Neural progenitor cell (in vitro differentiated cells): ENCODE results near the gene C4orf50. TPM values are rescaled to one million over a fixed set of nuclear protein-coding genes. Genes with fewer than 3 reads are reported as not detected.
A peak's percentile ranks its signal among the peaks of the same experiment; 100 is the strongest.

Experiments
- DNase-seq: peaks from one replicate; pipeline ENCODE4 v3.0.0-alpha.2; 2016; ENCODE audit warnings: low spot score
- H2AFZ ChIP-seq: fragments of 200-600 bp; sonication (generic); replicated peaks from 2 replicates; pipeline ENCODE4 v1.6.1; 2016; ENCODE audit warnings: antibody characterized with exemption
- H3F3A ChIP-seq: fragments of 200-600 bp; sonication (generic); 2 replicates; pipeline ENCODE4 v1.6.1; 2016; ENCODE audit warnings: antibody characterized with exemption, low read depth
- H3K27ac ChIP-seq: fragments of 200-600 bp; sonication (generic); 2 replicates; pipeline ENCODE4 v1.5.1; 2016; ENCODE audit warnings: mild to moderate bottlenecking
- H3K27me3 ChIP-seq: fragments of 200-600 bp; sonication (generic); 2 replicates; pipeline ENCODE4 v1.6.1; 2016; ENCODE audit warnings: mild to moderate bottlenecking, moderate library complexity
- H3K36me3 ChIP-seq: fragments of 200-600 bp; sonication (generic); 2 replicates; pipeline ENCODE4 v1.5.1; 2016
- H3K4me1 ChIP-seq: fragments of 200-600 bp; sonication (generic); 2 replicates; pipeline ENCODE4 v1.6.1; 2016; ENCODE audit warnings: mixed run types
- H3K4me2 ChIP-seq: fragments of 200-600 bp; sonication (generic); 2 replicates; pipeline ENCODE4 v1.6.1; 2016
- H3K4me3 ChIP-seq: fragments of 200-600 bp; sonication (generic); 2 replicates; pipeline ENCODE4 v1.5.1; 2016
- H3K79me2 ChIP-seq: fragments of 200-600 bp; sonication (generic); 2 replicates; pipeline ENCODE4 v1.6.1; 2016; ENCODE audit warnings: low read depth
- H3K9ac ChIP-seq: fragments of 200-600 bp; sonication (generic); 2 replicates; pipeline ENCODE4 v1.6.1; 2016
- H3K9me3 ChIP-seq: fragments of 200-600 bp; sonication (generic); 2 replicates; pipeline ENCODE4 v1.5.1; 2016; ENCODE audit warnings: low read depth
- H4K20me1 ChIP-seq: fragments of 200-600 bp; sonication (generic); 2 replicates; pipeline ENCODE4 v1.6.1; 2016; ENCODE audit warnings: low read depth
- H3K27ac Mint-ChIP-seq: 3 replicates; pipeline ENCODE4 v1.8.0; 2021; ENCODE audit warnings: mixed read lengths
- H3K27me3 Mint-ChIP-seq: 2 replicates; pipeline ENCODE4 v1.8.0; 2022; ENCODE audit warnings: low read depth, mild to moderate bottlenecking, inconsistent platforms, moderate library complexity, mixed read lengths; ENCODE audit not compliant: insufficient read depth
- H3K36me3 Mint-ChIP-seq: 3 replicates; pipeline ENCODE4 v1.8.0; 2021; ENCODE audit warnings: mixed read lengths
- H3K4me1 Mint-ChIP-seq: 3 replicates; pipeline ENCODE4 v1.8.0; 2021; ENCODE audit warnings: mixed read lengths
- H3K4me3 Mint-ChIP-seq: 3 replicates; pipeline ENCODE4 v1.8.0; 2021; ENCODE audit warnings: mild to moderate bottlenecking, moderate library complexity, mixed read lengths
- H3K9me3 Mint-ChIP-seq: 3 replicates; pipeline ENCODE4 v1.8.0; 2020; ENCODE audit warnings: mixed read lengths
- CTCF ChIP-seq: fragments of 200-600 bp; sonication (generic); IDR thresholded peaks from 2 replicates; pipeline ENCODE4 v1.5.1; 2017; ENCODE audit warnings: antibody characterized with exemption, mild to moderate bottlenecking
- EZH2 ChIP-seq: fragments of 200-600 bp; sonication (generic); IDR thresholded peaks from 2 replicates; pipeline ENCODE4 v1.6.1; 2017; ENCODE audit warnings: antibody characterized with exemption, mild to moderate bottlenecking, moderate library complexity
- EZH2phosphoT487 ChIP-seq: fragments of 200-600 bp; sonication (generic); IDR thresholded peaks from 2 replicates; pipeline ENCODE4 v1.6.1; 2017; ENCODE audit warnings: antibody characterized with exemption
- total RNA-seq: library from RNA; depleted of rRNA; stranded (reverse); fragments of >200 nt; gene quantifications from 2 replicates; pipeline ENCODE4 v1.2.3, GENCODE V29; 2015; ENCODE audit warnings: low replicate concordance

Gene C4orf50
- total RNA-seq, 1 donor from 2014 or later: 0.32 TPM

DNA sequence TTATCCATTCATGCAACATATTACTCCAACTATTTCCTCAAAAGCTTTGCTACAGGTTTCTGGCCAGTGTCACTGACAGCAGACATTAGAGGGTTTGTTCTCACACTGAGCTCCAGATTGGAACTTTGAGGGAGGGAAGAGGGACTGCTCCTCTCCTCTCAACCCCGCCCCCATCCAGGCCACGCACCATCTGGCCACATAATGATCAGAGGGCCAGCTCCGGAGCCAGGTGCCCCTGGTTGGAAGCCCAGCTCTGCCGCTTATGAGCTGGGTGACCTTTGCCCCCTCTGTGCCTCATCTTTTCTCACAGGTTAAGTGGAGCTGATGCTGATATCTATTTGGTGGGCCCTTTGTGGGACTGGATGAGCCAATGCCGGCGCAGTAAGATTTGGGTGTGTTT lies 55.8 kb downstream of the C4orf50 start:
- no peak overlapping the region for H3K27ac ChIP-seq
- H3K36me3 ChIP-seq: no peaks in the 10 kb centered on the region
- peak overlapping the region; percentile 34 for H3K4me2 ChIP-seq
- Mint-ChIP-seq H3K36me3 (no peaks in the 10 kb centered on the region), H3K27me3 (peaks cover 15% of the 10 kb centered on the region), H3K4me3 (no peak overlapping the region), H3K4me1 (peaks cover 4% of the 10 kb centered on the region), H3K9me3 (no peaks in the 10 kb centered on the region), H3K27ac (no peak overlapping the region)
- DNase-seq: peak; percentile 39
- H3K4me1 ChIP-seq: peaks cover 11% of the 10 kb centered on the region
- no peaks in the 10 kb centered on the region for H3K9me3 ChIP-seq
- no peak overlapping the region for H3K9ac ChIP-seq
- H3K4me3 ChIP-seq: no peak overlapping the region
- no peak overlapping the region for H2AFZ ChIP-seq
- H3F3A ChIP-seq: no peaks in the 10 kb centered on the region
- no peaks in the 10 kb centered on the region for H3K27me3 ChIP-seq
- no peak for TF ChIP-seq EZH2
- TF ChIP-seq EZH2phosphoT487: no peak
- TF ChIP-seq CTCF: no peak
- no peaks in the 10 kb centered on the region for H4K20me1 ChIP-seq
- no peaks in the 10 kb centered on the region for H3K79me2 ChIP-seq

- Mint-ChIP-seq H3K27ac (no peak overlapping the region), H3K36me3 (no peaks in the 10 kb centered on the region)
- H4K20me1 ChIP-seq: no peaks in the 10 kb centered on the region
These were observed 57.9 kb downstream of the C4orf50 start for GRCh38 chr4:5960252-5960880.

DNA sequence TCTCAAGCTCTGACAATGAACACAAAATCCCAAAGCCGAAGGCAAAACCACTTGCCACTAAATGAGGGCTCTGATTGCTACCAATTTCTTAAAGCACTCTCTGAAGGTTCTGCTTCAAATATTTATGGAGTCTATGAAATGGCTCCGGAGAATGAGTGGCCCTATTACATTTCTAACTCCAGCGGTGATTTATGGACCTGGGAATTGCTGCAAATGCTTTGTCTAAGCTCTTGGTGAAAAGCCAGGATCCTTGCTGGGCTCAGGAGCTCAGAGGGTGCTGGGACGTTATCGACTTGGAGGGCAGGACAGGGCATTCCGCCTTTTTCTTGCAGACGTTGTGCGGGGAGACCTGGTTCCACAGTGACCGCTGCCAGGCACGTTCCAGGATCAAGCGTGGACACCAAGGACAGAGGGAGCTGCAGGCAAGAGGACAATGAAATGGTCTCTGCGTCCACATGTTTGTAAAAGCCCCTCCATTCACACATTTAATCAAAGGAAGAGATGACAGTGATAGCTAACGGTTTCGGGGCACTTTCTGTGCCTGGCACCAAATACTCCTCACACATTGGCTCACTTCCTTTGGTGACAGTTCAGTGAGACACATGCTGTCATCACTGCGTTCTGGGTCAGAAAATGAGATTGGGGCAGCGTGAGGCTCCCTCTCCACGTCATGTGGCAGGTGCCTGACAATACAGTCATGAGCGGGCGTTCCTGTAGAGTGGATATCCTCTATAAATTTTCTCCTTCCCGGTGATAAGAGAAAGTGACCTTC lies 58.8 kb downstream of the C4orf50 start:
- no peak for DNase-seq
- no peak overlapping the region for H3K4me3 Mint-ChIP-seq
- peaks cover 18% of the 10 kb centered on the region for H3K27me3 Mint-ChIP-seq
- H3K27ac ChIP-seq: no peak overlapping the region
- no peak overlapping the region for H3K4me2 ChIP-seq
- H3K79me2 ChIP-seq: no peaks in the 10 kb centered on the region
- no peaks in the 10 kb centered on the region for H3K27me3 ChIP-seq
- TF ChIP-seq CTCF: no peak
- TF ChIP-seq EZH2phosphoT487: no peak
- no peak for TF ChIP-seq EZH2
- H3F3A ChIP-seq: peaks cover 23% of the 10 kb centered on the region
- no peak overlapping the region for H3K27ac Mint-ChIP-seq
- H3K9ac ChIP-seq: no peak overlapping the region
- H4K20me1 ChIP-seq: no peaks in the 10 kb centered on the region
- H3K9me3 Mint-ChIP-seq: no peaks in the 10 kb centered on the region
- no peak overlapping the region for H2AFZ ChIP-seq
- peaks cover 40% of the 10 kb centered on the region for H3K4me1 ChIP-seq
- no peak overlapping the region for H3K4me3 ChIP-seq
- no peaks in the 10 kb centered on the region for H3K9me3 ChIP-seq
- no peaks in the 10 kb centered on the region for H3K36me3 ChIP-seq
- peaks cover 31% of the 10 kb centered on the region for H3K4me1 Mint-ChIP-seq
- H3K36me3 Mint-ChIP-seq: no peaks in the 10 kb centered on the region

More at GRCh38 chr4:5960252-5960880, 57.9 kb downstream of the C4orf50 start:
- H3K4me3 ChIP-seq: no peak overlapping the region
- H3K4me1 Mint-ChIP-seq: peaks cover 22% of the 10 kb centered on the region
- peaks cover 18% of the 10 kb centered on the region for H3K27me3 Mint-ChIP-seq
- peaks cover 17% of the 10 kb centered on the region for H3F3A ChIP-seq
- H3K27me3 ChIP-seq: no peaks in the 10 kb centered on the region
- TF ChIP-seq EZH2phosphoT487: no peak
- no peak for TF ChIP-seq EZH2
- no peak for TF ChIP-seq CTCF
- H3K79me2 ChIP-seq: no peaks in the 10 kb centered on the region
- H3K9ac ChIP-seq: no peak overlapping the region
- DNase-seq: no peak
- no peak overlapping the region for H3K4me3 Mint-ChIP-seq
- H3K4me2 ChIP-seq: no peak overlapping the region
- H3K4me1 ChIP-seq: peaks cover 30% of the 10 kb centered on the region
- no peaks in the 10 kb centered on the region for H3K9me3 Mint-ChIP-seq
- H2AFZ ChIP-seq: no peak overlapping the region
- no peaks in the 10 kb centered on the region for H3K36me3 ChIP-seq
- H3K9me3 ChIP-seq: no peaks in the 10 kb centered on the region
- no peak overlapping the region for H3K27ac ChIP-seq
